ENCODE data around the gene TSPAN18.

TSPAN18 gene

DNA sequence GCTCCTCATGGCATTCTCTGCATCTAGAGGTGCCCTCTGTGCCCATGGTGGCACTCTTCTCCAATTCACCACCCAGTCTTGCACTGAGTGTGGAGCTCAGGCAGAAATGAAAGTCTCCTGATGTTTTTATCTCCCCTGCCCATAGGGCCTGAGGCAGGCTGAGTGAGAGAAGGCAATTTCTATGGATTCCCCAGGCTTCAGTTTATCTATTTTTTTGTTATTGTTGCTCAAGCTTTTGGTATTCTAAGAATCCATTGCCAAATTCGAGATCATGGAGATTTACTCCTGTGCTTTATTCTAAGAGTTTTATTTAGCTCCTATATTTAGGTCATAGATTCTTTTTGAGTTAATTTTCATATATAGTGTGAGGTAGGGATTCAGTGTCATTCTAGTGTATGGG, 40.7 kb downstream of the TSPAN18 start:
- no peak overlapping the region for H2BK5ac ChIP-seq (ENCODE audit: low read depth, low read length, poor library complexity)
- no peak overlapping the region for H2AK5ac ChIP-seq (ENCODE audit: low read length)
- no peaks in the 10 kb centered on the region for H3K4me1 ChIP-seq (ENCODE audit: control insufficient read depth in 1 of 2, insufficient read depth in 2 of 2, low read length in 2 of 2)
- no peaks in the 10 kb centered on the region for H3K9me3 ChIP-seq (ENCODE audit: insufficient read depth, low read depth, low read length)
- H2BK120ac ChIP-seq (ENCODE audit: insufficient read depth, low read length, poor library complexity) = no peak overlapping the region
- no peaks in the 10 kb centered on the region for H3K79me2 ChIP-seq (ENCODE audit: control insufficient read depth, insufficient read depth, low read length, poor library complexity)
- no peak overlapping the region for H4K12ac ChIP-seq (ENCODE audit: low read depth, low read length)
- H2AFZ ChIP-seq (ENCODE audit: insufficient read depth, low read length, poor library complexity) = no peak overlapping the region
- H3K79me1 ChIP-seq (ENCODE audit: low read length) = no peaks in the 10 kb centered on the region
- H3K36me3 ChIP-seq (ENCODE audit: control insufficient read depth in 1 of 2, insufficient read depth in 2 of 2, low read length in 2 of 2) = no peaks in the 10 kb centered on the region
- H3K23ac ChIP-seq (ENCODE audit: low read length) = no peak overlapping the region
- no peak overlapping the region for H3K14ac ChIP-seq (ENCODE audit: low read length)
- H3K27me3 ChIP-seq (ENCODE audit: insufficient read depth, low read length) = no peaks in the 10 kb centered on the region
- no peak overlapping the region for H3K4me3 ChIP-seq (ENCODE audit: low read depth, low read length)
- no peak overlapping the region for H3K9ac ChIP-seq (ENCODE audit: low read length)
- WGBS (ENCODE audit: extremely low coverage, insufficient coverage, insufficient read length) = no CpG with 5 or more reads among the region's 1 CpG
- H2BK12ac ChIP-seq (ENCODE audit: low read length) = no peak overlapping the region
- peak in 1 of 2 donors; percentile 23 for DNase-seq
- no peak overlapping the region for H3K27ac ChIP-seq (ENCODE audit: low read depth, low read length)
- H4K91ac ChIP-seq (ENCODE audit: low read depth, low read length) = no peak overlapping the region
- no peak overlapping the region for H3K18ac ChIP-seq (ENCODE audit: low read length)
- no peak overlapping the region for H3K4ac ChIP-seq (ENCODE audit: low read depth, low read length)
- no peak overlapping the region for H4K8ac ChIP-seq (ENCODE audit: low read depth, low read length)
- H3K4me2 ChIP-seq (ENCODE audit: low read length) = no peak overlapping the region

DNA sequence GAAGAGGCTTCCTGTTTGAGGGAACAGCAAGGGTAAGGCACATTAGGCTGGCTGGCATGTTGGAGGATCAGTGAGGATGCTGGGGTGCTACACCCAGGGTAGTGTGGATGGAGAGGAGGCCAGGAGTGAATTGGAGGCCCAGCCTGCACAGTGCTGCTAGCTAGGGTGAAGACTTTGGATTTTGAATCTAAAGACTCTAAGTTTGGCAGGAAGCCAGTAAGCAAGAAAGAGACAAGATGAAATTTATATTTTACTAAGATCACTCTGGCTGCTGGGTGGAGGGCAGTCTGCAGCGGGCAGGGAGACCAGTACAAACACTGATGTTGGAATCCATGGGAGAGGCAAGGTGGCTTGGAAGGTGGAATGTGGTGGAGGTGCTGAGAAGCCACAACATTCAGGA, 43.6 kb downstream of the TSPAN18 start:
- Histone ChIP-seq H3K14ac (ENCODE audit: low read length) (no peak overlapping the region), H3K4me3 (ENCODE audit: low read depth, low read length) (no peak overlapping the region), H3K27me3 (ENCODE audit: insufficient read depth, low read length) (no peaks in the 10 kb centered on the region), H3K4me1 (ENCODE audit: control insufficient read depth in 1 of 2, insufficient read depth in 2 of 2, low read length in 2 of 2) (no peaks in the 10 kb centered on the region), H2BK120ac (ENCODE audit: insufficient read depth, low read length, poor library complexity) (no peak overlapping the region), H2AFZ (ENCODE audit: insufficient read depth, low read length, poor library complexity) (no peak overlapping the region), H2AK5ac (ENCODE audit: low read length) (no peak overlapping the region), H2BK5ac (ENCODE audit: low read depth, low read length, poor library complexity) (no peak overlapping the region), H3K4ac (ENCODE audit: low read depth, low read length) (no peak overlapping the region), H3K23ac (ENCODE audit: low read length) (no peak overlapping the region), H4K8ac (ENCODE audit: low read depth, low read length) (no peak overlapping the region), H4K12ac (ENCODE audit: low read depth, low read length) (no peak overlapping the region), H3K4me2 (ENCODE audit: low read length) (no peak overlapping the region), H2BK12ac (ENCODE audit: low read length) (no peak overlapping the region), H3K27ac (ENCODE audit: low read depth, low read length) (no peak overlapping the region), H3K36me3 (ENCODE audit: control insufficient read depth in 1 of 2, insufficient read depth in 2 of 2, low read length in 2 of 2) (no peaks in the 10 kb centered on the region), H4K91ac (ENCODE audit: low read depth, low read length) (no peak overlapping the region), H3K79me1 (ENCODE audit: low read length) (no peaks in the 10 kb centered on the region), H3K79me2 (ENCODE audit: control insufficient read depth, insufficient read depth, low read length, poor library complexity) (no peaks in the 10 kb centered on the region), H3K18ac (ENCODE audit: low read length) (no peak overlapping the region), H3K9me3 (ENCODE audit: insufficient read depth, low read depth, low read length) (peaks cover 2% of the 10 kb centered on the region), H3K9ac (ENCODE audit: low read length) (no peak overlapping the region)
- no peak for DNase-seq
- no CpG with 5 or more reads among the region's 1 CpG for WGBS (ENCODE audit: extremely low coverage, insufficient coverage, insufficient read length)

DNA sequence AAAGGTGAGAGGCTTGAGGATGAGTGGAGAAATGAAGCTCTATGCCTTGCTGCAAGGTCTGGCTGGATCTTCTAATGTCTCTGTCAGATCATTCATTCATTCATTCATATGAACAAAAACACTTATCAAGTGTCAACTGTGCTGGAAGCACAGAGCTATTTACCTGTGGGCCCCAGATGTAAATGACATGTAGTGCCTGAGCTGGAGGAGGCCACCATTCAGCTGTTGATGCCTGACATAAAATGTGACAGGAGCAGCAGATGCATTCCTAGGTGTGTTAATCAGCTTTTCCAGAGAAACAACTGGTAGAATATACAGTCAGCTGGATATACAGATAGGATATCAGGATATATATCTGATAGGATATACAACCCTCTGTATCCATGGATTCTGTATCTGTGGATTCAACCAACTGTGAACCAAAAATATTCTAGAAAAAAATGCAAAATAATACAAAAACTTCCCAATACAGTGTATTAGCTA, 44.5 kb downstream of the TSPAN18 start:
- Histone ChIP-seq H3K4me3 (ENCODE audit: low read depth, low read length) (no peak overlapping the region), H2AK5ac (ENCODE audit: low read length) (no peak overlapping the region), H3K4ac (ENCODE audit: low read depth, low read length) (no peak overlapping the region), H3K27me3 (ENCODE audit: insufficient read depth, low read length) (no peaks in the 10 kb centered on the region), H3K79me2 (ENCODE audit: control insufficient read depth, insufficient read depth, low read length, poor library complexity) (no peaks in the 10 kb centered on the region), H3K9me3 (ENCODE audit: insufficient read depth, low read depth, low read length) (peaks cover 2% of the 10 kb centered on the region), H3K9ac (ENCODE audit: low read length) (no peak overlapping the region), H2AFZ (ENCODE audit: insufficient read depth, low read length, poor library complexity) (no peak overlapping the region), H3K4me1 (ENCODE audit: control insufficient read depth in 1 of 2, insufficient read depth in 2 of 2, low read length in 2 of 2) (no peaks in the 10 kb centered on the region), H3K27ac (ENCODE audit: low read depth, low read length) (no peak overlapping the region), H3K14ac (ENCODE audit: low read length) (no peak overlapping the region), H3K4me2 (ENCODE audit: low read length) (no peak overlapping the region), H3K79me1 (ENCODE audit: low read length) (no peaks in the 10 kb centered on the region), H4K12ac (ENCODE audit: low read depth, low read length) (no peak overlapping the region), H2BK5ac (ENCODE audit: low read depth, low read length, poor library complexity) (no peak overlapping the region), H2BK120ac (ENCODE audit: insufficient read depth, low read length, poor library complexity) (no peak overlapping the region), H4K91ac (ENCODE audit: low read depth, low read length) (no peak overlapping the region), H3K18ac (ENCODE audit: low read length) (no peak overlapping the region), H2BK12ac (ENCODE audit: low read length) (no peak overlapping the region), H3K23ac (ENCODE audit: low read length) (no peak overlapping the region), H3K36me3 (ENCODE audit: control insufficient read depth in 1 of 2, insufficient read depth in 2 of 2, low read length in 2 of 2) (no peaks in the 10 kb centered on the region), H4K8ac (ENCODE audit: low read depth, low read length) (no peak overlapping the region)
- no peak for DNase-seq

DNA sequence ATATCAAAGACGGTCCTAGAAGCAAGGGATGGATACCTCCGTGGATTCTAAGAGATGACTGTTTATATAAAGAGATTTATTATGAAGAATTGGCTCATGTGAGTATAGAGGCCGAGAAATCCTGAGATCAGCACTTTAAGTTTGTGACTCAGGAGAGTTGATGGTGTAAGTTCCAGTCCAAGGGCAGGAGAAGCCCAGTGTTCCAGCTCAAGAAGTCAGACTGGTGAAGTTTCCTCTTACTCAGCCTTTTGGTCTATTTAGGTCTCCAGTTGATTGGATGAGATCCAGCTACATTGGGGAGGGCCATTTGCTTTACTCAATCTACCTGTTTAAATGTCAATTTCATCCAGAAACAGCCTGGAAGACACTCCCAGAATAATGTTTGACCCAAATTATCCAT, 45.1 kb downstream of the TSPAN18 start:
- H3K4me2 ChIP-seq (ENCODE audit: low read length) = no peak overlapping the region
- no peak overlapping the region for H2AK5ac ChIP-seq (ENCODE audit: low read length)
- no peak overlapping the region for H2BK120ac ChIP-seq (ENCODE audit: insufficient read depth, low read length, poor library complexity)
- no peak overlapping the region for H3K4ac ChIP-seq (ENCODE audit: low read depth, low read length)
- H3K18ac ChIP-seq (ENCODE audit: low read length) = no peak overlapping the region
- no peak overlapping the region for H2AFZ ChIP-seq (ENCODE audit: insufficient read depth, low read length, poor library complexity)
- H3K36me3 ChIP-seq (ENCODE audit: control insufficient read depth in 1 of 2, insufficient read depth in 2 of 2, low read length in 2 of 2) = no peaks in the 10 kb centered on the region
- no peaks in the 10 kb centered on the region for H3K79me2 ChIP-seq (ENCODE audit: control insufficient read depth, insufficient read depth, low read length, poor library complexity)
- no peak overlapping the region for H3K23ac ChIP-seq (ENCODE audit: low read length)
- WGBS (ENCODE audit: extremely low coverage, insufficient coverage, insufficient read length) = no CpG with 5 or more reads among the region's 3 CpGs
- no peak overlapping the region for H4K8ac ChIP-seq (ENCODE audit: low read depth, low read length)
- no peak overlapping the region for H3K4me3 ChIP-seq (ENCODE audit: low read depth, low read length)
- H3K9ac ChIP-seq (ENCODE audit: low read length) = no peak overlapping the region
- H3K14ac ChIP-seq (ENCODE audit: low read length) = no peak overlapping the region
- no peak overlapping the region for H3K27ac ChIP-seq (ENCODE audit: low read depth, low read length)
- no peak overlapping the region for H2BK12ac ChIP-seq (ENCODE audit: low read length)
- no peaks in the 10 kb centered on the region for H3K27me3 ChIP-seq (ENCODE audit: insufficient read depth, low read length)
- no peaks in the 10 kb centered on the region for H3K4me1 ChIP-seq (ENCODE audit: control insufficient read depth in 1 of 2, insufficient read depth in 2 of 2, low read length in 2 of 2)
- DNase-seq = no peak
- no peaks in the 10 kb centered on the region for H3K79me1 ChIP-seq (ENCODE audit: low read length)
- no peak overlapping the region for H4K12ac ChIP-seq (ENCODE audit: low read depth, low read length)
- H4K91ac ChIP-seq (ENCODE audit: low read depth, low read length) = no peak overlapping the region
- peaks cover 2% of the 10 kb centered on the region for H3K9me3 ChIP-seq (ENCODE audit: insufficient read depth, low read depth, low read length)
- no peak overlapping the region for H2BK5ac ChIP-seq (ENCODE audit: low read depth, low read length, poor library complexity)
